HG02610 (cell line): ENCODE results near the gene VWA2.

Source experiments
- ATAC-seq: cut with Tn5 transposase; IDR thresholded peaks from one replicate; pipeline ENCODE4 v1.9.1; 2021; ENCODE audit warnings: mild to moderate bottlenecking, moderate library complexity; ENCODE audit not compliant: unreplicated experiment

Gene VWA2

DNA sequence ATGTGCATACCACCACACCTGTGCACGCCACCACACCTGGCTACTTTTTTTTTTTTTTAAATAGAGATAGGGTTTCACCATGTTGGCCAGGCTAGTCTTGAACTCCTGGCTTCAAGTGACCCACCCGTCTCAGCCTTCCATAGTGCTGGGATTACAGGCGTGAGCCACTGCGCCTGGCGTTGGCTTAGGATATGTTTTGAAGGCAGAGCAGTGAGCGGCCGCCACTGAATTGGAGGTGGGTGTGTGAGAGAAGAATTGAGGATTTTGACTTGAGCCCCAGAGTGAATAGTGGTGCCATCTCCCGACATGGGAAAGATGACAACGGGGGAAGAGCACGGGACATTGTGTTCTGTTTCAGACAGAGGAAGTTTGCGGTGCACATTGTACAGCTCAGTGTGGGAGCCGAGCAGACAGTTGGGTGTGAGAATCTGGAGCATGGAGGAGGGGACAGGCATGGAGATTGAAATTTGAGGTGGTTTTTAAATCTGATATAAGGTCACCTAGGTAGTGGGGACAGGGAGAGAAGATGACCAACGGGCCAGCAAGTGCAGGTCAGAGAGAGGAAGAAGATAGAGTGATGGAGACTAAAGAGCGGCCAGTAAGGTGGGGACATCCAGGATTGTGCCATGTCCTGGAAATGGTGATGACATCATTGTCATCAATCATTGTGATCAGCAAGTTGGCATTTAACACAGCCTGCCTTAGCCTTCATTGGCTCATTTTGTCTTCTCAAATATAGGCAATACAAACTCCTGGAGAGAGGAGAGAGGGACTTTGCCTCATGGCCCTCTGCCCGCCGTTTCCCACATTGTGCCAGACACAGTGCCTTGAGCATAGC, 35.8 kb downstream of the VWA2 start:
- ATAC-seq = no peak

DNA sequence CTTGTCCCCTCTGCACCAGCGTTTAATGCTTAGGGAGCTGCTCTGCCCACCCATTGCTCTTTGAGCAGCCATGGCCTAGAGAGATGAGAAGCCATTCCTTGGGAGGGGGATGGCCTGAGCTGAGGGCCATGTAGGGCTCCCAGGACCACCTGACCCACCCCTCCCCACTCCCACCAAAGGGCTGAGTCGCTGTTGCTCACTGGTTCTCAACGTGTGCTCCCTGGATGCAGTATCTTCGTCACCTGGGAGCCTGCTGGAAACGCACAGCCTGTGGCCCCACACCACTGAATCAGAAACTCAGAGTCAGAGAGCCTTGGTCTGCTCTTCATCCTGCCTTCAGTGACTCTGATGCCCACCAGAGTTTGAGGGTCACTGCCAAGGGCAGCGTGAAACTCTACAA, 37.0 kb downstream of the VWA2 start:
- no peak for ATAC-seq

DNA sequence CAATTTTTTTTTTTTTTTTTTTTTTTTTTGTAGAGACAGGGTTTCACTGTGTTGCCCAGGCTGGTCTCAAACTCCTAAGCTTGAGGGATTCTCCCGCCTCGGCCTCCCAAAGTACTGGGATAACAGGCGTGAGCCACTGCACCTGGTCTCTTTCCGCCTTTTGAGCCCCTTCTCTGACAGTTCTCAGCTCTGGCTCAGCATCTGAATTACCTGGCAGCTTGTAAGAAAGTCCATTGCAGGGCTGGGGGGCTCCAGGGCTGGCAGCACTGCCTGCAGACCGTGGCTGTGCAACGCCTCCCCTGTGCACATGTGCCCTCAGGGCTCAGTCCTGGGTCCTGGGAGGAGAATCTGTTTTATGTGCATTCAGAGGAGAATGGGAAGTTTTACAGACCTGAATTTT, 37.6 kb downstream of the VWA2 start:
- no peak for ATAC-seq

DNA sequence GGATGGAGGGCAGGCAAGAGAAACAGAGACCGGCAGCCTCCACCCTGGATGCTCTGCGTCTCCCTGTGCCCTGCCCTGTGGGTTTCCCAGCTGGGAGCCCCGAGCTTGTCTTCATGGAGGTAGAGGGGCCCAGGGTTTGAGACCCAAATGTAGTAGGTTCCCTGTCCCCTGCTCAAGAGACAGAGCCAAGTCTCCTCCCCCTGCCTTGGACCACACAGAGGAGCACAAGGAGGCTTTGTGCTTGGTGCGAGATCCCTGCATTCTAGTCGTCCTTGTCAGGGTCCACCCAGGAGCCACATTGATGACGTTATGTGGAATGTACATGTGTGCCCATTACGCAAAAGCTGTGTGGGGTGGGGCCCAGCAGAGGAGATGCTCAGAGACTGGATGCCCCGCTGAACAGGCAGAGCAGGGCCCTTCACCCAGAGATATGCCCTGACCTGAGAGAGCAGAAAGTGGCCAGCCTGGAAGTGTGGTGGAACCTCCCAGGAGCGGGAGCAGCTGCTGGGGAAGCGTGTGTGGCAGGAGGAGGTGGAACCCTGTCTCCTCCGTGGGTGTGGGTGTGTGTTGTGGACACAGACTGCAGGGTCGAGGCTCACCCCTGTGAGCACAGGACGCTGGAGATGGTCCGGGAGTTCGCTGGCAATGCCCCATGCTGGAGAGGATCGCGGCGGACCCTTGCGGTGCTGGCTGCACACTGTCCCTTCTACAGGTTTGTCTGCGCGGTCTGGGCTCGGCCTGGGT, 39.3 kb downstream of the VWA2 start:
- ATAC-seq = no peak

DNA sequence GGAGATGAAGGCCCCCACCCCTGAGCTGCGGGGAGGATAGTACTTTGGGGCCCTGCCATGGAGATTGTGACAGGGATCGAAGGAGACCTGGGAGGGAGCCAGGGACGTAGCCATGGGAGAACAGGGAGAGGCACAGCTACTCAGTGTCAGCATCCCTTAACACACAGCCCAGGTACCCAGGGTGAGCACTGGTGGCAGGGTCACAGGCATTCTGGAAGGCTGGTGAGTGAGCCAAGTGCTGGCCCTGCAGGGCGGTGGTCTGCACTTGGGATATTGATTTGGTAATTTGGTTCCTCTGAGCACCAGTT, 39.8 kb downstream of the VWA2 start:
- no peak for ATAC-seq

DNA sequence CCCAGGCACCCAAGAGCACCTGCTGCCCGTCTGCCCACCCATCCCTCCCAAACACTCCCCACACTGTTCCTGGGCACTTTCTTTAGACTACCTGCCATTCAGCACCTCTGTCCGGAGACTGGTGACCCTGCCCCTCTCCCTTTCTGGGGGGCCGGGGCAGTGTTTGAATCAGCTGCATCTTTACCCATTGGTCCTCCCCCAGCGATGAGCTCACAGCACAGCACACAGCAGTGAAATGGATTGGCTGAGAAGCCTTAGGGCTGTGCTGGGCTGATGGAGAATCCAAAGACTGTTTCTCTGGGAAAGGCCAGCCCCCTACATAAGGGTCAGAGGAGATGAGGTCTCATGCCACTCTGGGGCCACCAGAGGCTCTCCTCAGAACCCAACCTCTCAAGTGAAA, 40.2 kb downstream of the VWA2 start:
- no peak for ATAC-seq

DNA sequence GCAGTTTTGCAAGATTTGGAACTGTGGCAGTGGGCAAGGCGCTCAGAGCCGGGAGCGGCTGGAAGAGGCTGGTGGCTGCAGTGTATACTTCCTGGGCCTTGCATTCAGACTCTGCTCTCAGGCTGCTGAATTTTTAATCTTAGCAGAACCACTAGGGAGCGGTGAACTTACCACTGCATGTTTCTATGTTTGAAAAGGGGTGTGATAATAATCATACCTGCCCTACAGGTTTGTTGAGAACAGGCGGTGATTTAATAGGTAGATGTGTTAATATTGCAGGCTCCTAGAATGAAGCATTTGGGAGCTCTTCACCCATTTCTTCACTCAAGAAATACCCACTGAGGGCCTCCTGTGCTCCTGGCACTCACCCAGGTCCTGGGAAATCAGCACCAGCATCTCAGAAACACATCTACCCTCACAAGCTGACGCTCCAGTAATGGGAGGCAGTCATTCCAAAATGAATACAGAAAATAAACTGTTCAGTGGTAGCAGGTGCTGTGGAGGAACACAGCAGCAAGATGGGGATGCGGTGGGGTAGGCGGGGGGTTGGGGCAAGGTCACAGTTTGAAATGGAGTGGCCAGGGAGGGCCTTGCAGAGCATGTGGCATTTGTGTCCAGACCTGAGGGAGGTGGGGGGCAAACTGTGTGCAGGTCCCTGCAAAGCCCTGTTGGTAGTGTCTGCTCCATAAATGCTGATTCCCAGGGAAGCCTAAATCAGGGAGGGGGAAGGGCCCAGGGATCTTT, 41.0 kb downstream of the VWA2 start:
- no peak for ATAC-seq

DNA sequence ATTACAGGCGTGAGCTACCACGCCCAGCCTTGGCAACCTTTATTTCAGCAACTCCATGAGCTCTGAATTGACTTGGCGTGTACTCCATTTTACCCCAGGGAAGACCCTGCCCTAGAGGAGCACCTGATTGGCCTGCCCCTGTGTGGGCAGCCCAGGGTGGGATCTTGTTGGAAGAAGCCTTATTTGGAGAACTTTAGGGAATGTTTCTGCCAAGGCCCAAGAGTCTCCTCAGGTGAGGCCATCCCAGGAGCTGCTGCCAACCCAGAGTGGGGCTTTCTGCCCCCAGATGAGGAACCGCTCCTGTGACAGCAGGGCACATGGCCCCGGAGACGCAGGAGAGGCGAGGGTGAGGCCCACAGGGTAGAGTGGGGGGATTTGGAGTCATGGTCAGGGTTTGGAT, 42.0 kb downstream of the VWA2 start:
- no peak for ATAC-seq

DNA sequence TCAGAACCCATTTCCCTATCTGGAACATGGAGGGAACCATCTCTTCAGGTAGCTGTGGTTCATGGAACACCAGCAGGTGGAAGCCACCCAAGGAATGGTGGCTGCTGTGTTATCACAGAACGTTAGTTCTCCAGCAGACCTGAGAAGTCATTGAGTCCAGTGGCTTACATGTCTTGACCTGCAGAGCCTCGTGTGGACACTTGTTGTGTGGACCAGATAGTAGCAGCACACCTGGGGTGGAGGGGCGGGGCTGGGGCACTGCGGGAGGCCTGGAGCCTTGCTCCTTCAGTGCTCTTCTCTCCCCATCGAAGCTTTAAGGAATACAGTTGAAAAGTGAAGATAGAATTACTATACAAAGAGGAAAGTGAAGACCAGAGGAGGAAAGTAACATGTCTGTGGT, 42.4 kb downstream of the VWA2 start:
- no peak for ATAC-seq

DNA sequence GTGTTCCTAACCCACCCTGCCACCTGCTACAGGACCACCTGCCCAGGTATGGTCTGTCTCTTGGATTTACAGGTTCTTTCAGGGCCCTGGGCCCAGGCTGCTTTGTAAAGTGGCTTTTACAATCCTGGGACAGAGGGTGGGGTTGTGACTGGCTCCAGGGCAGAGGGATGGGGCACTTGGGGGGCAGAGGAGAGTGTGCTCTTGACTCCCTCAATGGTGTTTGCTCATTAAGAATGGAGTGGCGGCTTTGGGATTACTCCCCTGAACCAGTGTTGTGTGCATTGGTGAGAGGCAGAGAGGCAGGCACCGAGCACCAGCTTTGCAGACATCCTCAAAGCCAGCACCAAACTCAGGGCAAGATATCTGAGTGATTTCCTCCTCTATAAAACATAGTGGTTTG, 43.5 kb downstream of the VWA2 start:
- no peak for ATAC-seq

DNA sequence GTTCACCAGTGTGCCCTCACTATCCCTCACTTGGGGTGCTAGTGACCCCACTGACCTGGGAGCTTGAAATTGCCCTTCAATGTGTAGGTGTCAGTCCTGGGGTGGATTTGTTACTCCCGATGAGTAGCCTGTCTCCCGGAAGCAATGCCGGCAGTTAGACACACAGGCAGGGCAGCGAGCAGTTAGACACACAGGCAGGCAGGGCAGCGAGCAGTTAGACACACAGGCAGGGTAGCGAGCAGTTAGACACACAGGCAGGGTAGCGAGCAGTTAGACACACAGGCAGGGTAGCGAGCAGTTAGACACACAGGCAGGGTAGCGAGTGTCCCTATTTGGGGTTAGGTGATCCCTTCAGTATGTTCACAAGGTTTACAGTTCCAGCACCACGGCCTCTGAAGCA, 44.0 kb downstream of the VWA2 start:
- ATAC-seq = no peak

DNA sequence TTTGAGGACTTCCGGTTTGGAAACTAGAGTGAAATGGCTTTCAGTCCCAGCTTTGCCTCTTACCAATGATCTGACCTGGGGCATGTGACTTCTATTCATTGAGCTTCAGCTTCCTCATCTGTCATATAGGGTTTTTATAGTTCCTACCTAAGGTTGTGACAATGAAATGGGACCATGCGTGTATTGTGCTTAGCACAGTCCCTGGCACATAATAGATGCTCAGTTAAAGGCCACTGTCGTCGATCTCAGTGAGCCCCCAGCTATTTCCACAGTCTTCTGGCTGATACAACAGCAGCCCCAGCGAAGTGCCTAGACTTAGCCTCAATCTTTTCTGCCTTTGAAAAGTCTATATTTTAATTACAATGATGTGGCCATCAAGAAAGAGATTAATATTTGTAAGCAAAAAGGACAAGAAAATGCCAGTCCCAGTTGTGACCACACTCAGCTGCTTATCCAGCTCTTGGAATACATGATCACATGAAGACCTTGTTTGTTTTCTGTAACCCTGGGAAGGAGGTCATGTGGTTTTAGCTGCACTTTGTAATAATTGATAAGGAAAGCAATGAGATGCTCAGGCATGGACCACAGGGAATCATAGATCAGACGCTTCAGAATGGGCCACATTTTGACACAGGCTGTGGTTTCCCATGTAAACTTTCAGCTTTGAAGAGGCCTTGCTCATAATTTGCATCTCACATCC, 44.6 kb downstream of the VWA2 start:
- no peak for ATAC-seq

DNA sequence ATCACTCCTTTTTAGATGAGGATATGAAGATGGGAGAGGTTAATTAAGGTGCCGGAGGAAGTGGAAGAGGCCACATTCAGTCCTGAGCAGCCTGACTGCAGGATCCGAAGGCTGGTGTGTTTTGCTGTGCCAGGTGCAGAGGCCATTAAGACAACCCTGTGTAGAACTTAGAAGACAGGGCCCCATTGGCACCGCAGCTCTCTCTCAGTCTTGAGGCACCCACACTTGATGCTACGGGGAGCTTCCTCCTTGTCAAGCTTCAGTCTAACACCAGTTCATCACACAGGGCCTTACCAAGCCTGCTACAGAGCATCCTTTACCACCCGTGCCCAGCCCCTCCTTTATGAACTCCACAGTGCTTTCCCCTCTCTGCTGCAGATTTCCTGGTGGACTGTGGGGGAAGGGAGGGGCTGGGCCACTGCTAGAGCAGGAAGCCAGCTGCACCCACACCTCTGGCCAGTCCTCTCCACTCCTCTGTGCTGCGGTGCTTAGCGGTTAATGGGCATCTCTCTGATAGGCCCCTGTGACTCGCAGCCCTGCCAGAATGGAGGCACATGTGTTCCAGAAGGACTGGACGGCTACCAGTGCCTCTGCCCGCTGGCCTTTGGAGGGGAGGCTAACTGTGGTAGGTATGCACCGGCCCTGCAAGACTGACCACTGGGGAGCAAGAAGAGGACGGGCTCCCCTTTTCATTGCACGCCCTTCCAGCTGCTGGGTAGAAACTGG, 45.5 kb downstream of the VWA2 start:
- ATAC-seq = no peak

DNA sequence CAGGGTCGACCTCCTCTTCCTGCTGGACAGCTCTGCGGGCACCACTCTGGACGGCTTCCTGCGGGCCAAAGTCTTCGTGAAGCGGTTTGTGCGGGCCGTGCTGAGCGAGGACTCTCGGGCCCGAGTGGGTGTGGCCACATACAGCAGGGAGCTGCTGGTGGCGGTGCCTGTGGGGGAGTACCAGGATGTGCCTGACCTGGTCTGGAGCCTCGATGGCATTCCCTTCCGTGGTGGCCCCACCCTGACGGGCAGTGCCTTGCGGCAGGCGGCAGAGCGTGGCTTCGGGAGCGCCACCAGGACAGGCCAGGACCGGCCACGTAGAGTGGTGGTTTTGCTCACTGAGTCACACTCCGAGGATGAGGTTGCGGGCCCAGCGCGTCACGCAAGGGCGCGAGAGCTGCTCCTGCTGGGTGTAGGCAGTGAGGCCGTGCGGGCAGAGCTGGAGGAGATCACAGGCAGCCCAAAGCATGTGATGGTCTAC, 46.9 kb downstream of the VWA2 start:
- ATAC-seq = no peak

DNA sequence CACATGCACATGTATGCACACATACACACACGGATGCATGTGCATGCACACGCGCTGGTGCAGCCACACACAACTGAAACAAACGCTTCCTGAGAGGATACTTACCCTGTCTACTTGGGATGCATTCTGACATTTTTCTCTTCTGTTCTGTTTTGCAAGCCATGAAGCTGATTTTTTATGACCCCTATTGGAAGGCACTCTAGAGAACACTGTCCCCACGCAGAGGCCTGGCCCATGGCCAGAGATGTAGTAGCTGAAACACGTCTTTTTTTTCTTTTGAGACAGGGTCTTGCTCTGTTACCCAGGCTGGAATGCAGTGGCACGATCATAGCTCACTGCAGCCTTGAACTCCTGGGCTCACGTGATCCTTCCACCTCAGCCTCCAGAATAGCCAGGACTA, 47.9 kb downstream of the VWA2 start:
- no peak for ATAC-seq

DNA sequence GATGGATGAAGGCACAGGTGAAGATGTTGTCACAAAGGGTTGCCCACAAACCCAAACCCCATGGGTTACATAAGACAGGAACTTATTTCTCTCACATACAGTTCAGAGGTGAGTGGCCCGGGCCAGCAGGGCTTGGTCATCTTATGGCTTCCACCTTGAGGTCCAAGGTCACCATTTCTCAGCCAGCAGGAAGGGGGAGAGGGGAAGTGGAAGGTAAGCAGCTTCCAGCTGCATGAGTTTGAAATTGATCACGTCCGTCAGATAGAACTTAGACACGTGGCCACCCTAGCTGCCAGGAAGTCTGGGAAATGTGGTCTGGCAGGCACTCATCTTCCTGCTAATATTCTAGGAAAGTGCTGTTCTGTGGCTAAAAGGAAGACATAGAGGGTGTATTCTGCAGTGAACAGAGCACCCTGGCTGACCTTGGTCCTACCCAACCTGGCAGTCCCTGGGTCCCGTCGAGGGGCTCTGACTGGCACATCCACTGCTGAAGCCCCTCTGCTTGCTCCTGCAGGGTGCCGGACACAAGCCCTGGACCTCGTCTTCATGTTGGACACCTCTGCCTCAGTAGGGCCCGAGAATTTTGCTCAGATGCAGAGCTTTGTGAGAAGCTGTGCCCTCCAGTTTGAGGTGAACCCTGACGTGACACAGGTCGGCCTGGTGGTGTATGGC, 49.5 kb downstream of the VWA2 start:
- ATAC-seq = no peak

DNA sequence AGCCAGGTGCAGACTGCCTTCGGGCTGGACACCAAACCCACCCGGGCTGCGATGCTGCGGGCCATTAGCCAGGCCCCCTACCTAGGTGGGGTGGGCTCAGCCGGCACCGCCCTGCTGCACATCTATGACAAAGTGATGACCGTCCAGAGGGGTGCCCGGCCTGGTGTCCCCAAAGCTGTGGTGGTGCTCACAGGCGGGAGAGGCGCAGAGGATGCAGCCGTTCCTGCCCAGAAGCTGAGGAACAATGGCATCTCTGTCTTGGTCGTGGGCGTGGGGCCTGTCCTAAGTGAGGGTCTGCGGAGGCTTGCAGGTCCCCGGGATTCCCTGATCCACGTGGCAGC, 50.0 kb downstream of the VWA2 start:
- ATAC-seq = no peak

DNA sequence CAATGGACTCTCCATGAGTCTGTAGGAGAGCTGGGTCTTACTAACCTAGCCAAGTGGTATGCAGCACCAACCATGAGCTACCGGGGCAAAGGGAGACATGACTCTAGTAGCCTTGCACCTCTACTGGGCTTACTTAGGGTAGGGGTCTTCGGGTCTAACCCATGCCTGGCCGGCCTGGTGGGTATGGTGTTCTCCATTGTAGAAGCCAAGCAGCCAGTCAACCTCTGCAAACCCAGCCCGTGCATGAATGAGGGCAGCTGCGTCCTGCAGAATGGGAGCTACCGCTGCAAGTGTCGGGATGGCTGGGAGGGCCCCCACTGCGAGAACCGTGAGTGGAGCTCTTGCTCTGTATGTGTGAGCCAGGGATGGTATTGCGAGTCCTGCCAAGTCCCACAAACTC, 51.0 kb downstream of the VWA2 start:
- no peak for ATAC-seq

DNA sequence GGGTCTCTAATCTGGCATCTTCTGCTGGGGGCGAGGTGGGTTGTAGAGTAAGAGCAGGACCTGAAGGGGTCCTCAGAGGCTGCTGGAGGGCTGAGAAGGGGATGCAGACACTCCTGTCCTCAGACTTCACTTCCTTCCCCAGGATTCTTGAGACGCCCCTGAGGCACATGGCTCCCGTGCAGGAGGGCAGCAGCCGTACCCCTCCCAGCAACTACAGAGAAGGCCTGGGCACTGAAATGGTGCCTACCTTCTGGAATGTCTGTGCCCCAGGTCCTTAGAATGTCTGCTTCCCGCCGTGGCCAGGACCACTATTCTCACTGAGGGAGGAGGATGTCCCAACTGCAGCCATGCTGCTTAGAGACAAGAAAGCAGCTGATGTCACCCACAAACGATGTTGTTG, 52.0 kb downstream of the VWA2 start:
- ATAC-seq = no peak

DNA sequence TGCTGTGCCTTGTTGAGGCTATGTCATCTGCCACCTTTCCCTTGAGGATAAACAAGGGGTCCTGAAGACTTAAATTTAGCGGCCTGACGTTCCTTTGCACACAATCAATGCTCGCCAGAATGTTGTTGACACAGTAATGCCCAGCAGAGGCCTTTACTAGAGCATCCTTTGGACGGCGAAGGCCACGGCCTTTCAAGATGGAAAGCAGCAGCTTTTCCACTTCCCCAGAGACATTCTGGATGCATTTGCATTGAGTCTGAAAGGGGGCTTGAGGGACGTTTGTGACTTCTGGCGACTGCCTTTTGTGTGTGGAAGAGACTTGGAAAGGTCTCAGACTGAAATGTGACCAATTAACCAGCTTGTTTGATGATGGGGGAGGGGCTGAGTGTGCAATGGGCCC, 52.5 kb downstream of the VWA2 start:
- no peak for ATAC-seq
